ENCODE measurements around the gene DDX25. TPM values are rescaled to one million over a fixed set of nuclear protein-coding genes. Genes with fewer than 3 reads are reported as not detected.

Gene DDX25
- total and polyA plus RNA-seq, 2 of the 4 experiments (the other 2 are of a cell fraction) = under 0.01 TPM; not detected in 1

GRCh38 chr11:125946712-125947418 lies 42.6 kb downstream of the DDX25 start:
- Histone ChIP-seq H2BK20ac (ENCODE audit: low read depth, low read length) (no peak overlapping the region), H3K23ac (ENCODE audit: low read depth, low read length) (no peak overlapping the region), H3K4ac (ENCODE audit: low read depth, low read length) (no peak overlapping the region), H2BK120ac (ENCODE audit: low read depth, low read length) (no peak overlapping the region), H2AK5ac (ENCODE audit: low read depth, low read length) (no peak overlapping the region), H4K91ac (ENCODE audit: insufficient read depth, low read depth, low read length) (no peak overlapping the region), H2AK9ac (replicated peaks; ENCODE audit: low read depth, low read length, poor library complexity) (no peak overlapping the region), H3K56ac (ENCODE audit: extremely low read depth, insufficient read depth, low read length) (no peak overlapping the region), H3K79me1 (ENCODE audit: low read depth in 1 of 2, low read length in 2 of 2) (no peaks in the 10 kb centered on the region), H2BK15ac (ENCODE audit: low read depth, low read length) (no peak overlapping the region), H4K5ac (ENCODE audit: low read depth, low read length) (no peak overlapping the region), H3K27ac (ENCODE audit: insufficient read depth, low read length) (no peak overlapping the region), H3K4me1 (ENCODE audit: control insufficient read depth, insufficient read depth, low read length) (no peaks in the 10 kb centered on the region), H4K20me1 (ENCODE audit: insufficient read depth, low read length) (no peaks in the 10 kb centered on the region), H3K9me1 (ENCODE audit: insufficient read depth, low read length) (no peaks in the 10 kb centered on the region), H3K36me3 (ENCODE audit: control insufficient read depth, insufficient read depth, low read length) (no peaks in the 10 kb centered on the region), H3K9me3 (ENCODE audit: control insufficient read depth, insufficient read depth, low read length) (no peaks in the 10 kb centered on the region), H3K4me3 (ENCODE audit: insufficient read depth, low read depth, low read length) (no peak overlapping the region), H3K27me3 (ENCODE audit: control insufficient read depth, insufficient read depth, low read length) (peaks cover 12% of the 10 kb centered on the region; the same call in 1 of the 2 replicates), H4K8ac (ENCODE audit: low read depth in 2 of 2, low read length in 2 of 2) (no peak overlapping the region), H3K14ac (replicated peaks; ENCODE audit: low read depth, low read length) (no peak overlapping the region), H3K18ac (ENCODE audit: low read depth, low read length) (no peak overlapping the region), H3K4me2 (ENCODE audit: low read depth, low read length) (no peak overlapping the region), H2BK5ac (ENCODE audit: low read depth, low read length, poor library complexity, severe bottlenecking) (no peak overlapping the region), H2AFZ (replicated peaks; ENCODE audit: low read length, poor library complexity) (no peak overlapping the region), H3K9ac (ENCODE audit: low read depth, low read length) (no peak overlapping the region; the same call in 1 of the 2 replicates)
- in situ Hi-C loops (cut with MboI; ENCODE audit: low sequenced_read_pairs) (no loop called here), intact Hi-C loops (cut with micrococcal nuclease) (no loop called here), dilution Hi-C loops (cut with HindIII; ENCODE audit: low sequenced_read_pairs, unreplicated experiment) (no loop called here)
- no CpG with 5 or more reads among the region's 14 CpGs for WGBS, 2 experiments (ENCODE audit: extremely low coverage in 2 of 2, insufficient read length in 1 of 2)
- DNase-seq (no peak), ATAC-seq (ENCODE audit: low read depth) (no peak)
- ChIA-PET CTCF (no interaction called here), POLR2A (ENCODE audit: unreplicated experiment) (no interaction called here)
- no TSS peak for BruUV-seq (replicated peaks)
- TF ChIP-seq MXI1 (IDR thresholded peaks at IDR 0.05; ENCODE audit: borderline replicate concordance, low read depth, low read length) = no peak
- no peak for TF ChIP-seq RFX5 (IDR thresholded peaks at IDR 0.05; ENCODE audit: low read depth, low read length)
- TF ChIP-seq RAD21 (IDR thresholded peaks at IDR 0.05; ENCODE audit: low read length) = no peak
- no peak for TF ChIP-seq RCOR1 (IDR thresholded peaks at IDR 0.05; ENCODE audit: insufficient replicate concordance, low read length)
- no peak for TF ChIP-seq MAFK (IDR thresholded peaks at IDR 0.05; ENCODE audit: low read depth, low read length)
- TF ChIP-seq MAZ (IDR thresholded peaks at IDR 0.05; ENCODE audit: borderline replicate concordance, low read depth, low read length) = no peak

All from IMR-90 (cell line).